HEK293 (cell line): Measurements from ENCODE around the gene SCUBE1.

ENCODE experiments used
- BCL11A ChIP-seq: fragments of 450-650 bp; formaldehyde crosslinking; IDR thresholded peaks from 2 replicates; pipeline ENCODE4 v1.5.1; 2016; ENCODE audit warnings: low read depth, missing biosample characterization, missing genetic modification characterization
- YY1 ChIP-seq: fragments of 450-650 bp; formaldehyde crosslinking; IDR thresholded peaks from 2 replicates; pipeline ENCODE4 v1.5.1; 2018; ENCODE audit warnings: missing biosample characterization, missing genetic modification characterization
- ZNF274 ChIP-seq, 2 experiments: fragments of 200-500 bp in 1 of 2; fragments of 450-650 bp in 1 of 2; sonication (Bioruptor generic) in 1 of 2; formaldehyde crosslinking in 1 of 2; IDR thresholded peaks; 2 replicates each; pipeline versions ENCODE4 v1.5.1 to v1.6.1; 2014 to 2016; ENCODE audit warnings: borderline replicate concordance in 1 of 2, inconsistent platforms in 1 of 2, low read length in 1 of 2, missing biosample characterization in 1 of 2, missing genetic modification characterization in 1 of 2
- ZNF571 ChIP-seq: fragments of 450-650 bp; formaldehyde crosslinking; IDR thresholded peaks from 2 replicates; pipeline ENCODE4 v1.5.0; 2017; ENCODE audit warnings: missing biosample characterization, missing genetic modification characterization
- ZNF629 ChIP-seq: fragments of 450-650 bp; formaldehyde crosslinking; IDR thresholded peaks from 2 replicates; pipeline ENCODE4 v1.5.1; 2017; ENCODE audit warnings: missing biosample characterization, missing genetic modification characterization

- TF ChIP-seq ZNF629 (no peak), YY1 (no peak), ZNF571 (tag by site-specific recombination) (no peak), ZNF274 (IDR thresholded peaks at IDR 0.05; ENCODE audit: low read length) (no peak), ZNF274 (tag by site-specific recombination; IDR thresholded peaks at IDR 0.05; ENCODE audit: borderline replicate concordance) (no peak), BCL11A (tag by site-specific recombination) (no peak)
Measured at GRCh38 chr22:43232445-43232844, 110.7 kb downstream of the SCUBE1 start.
